ENCODE measurements around the gene HOXC9. TPM values are rescaled to one million over a fixed set of nuclear protein-coding genes. Genes with fewer than 3 reads are reported as not detected.

HOXC9 gene
- total RNA-seq, 1 experiment from 2014 or later: 9.6 TPM

DNA sequence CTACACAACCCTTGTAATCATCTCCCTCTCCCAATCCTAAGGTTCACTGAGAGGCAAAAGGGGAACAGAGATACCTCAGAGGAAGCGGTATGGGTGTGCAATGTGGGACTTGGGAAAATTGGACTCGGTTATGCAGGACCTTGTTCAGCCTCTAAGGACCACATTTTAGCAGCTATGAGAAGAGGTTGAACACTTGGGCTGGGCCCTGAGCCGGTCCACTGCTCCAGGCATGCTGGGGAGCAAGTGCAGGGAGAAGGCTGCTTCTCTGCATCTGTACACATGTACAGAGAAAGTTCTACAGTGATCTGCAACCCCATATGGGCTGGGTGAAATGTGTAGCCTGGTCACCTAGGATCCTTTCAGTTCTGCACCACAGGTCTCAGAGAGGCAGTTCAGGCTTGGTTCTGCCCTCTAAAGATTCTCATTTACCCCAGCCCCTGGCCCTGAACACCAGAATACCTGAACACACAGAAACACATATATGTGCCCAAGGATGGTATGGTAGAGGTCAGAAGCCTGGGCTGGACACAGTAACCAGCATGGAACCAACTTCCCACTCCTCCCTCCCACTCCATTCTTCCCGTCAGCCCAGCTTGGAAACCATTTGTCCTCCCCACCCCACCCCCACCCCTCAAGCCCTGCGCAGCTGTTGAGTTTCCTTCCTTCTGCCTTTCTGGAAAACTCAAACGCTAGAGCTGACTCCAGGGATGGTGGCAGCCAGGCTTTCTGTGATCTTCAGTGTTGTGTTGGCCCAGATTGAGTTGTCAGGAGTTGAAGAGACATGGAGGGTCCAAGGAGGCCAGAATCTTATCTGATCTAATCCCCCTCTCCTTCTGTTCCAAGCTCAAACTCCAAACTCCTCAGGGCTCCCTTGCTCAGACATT lies 43.3 kb downstream of the HOXC9 start:
- Histone ChIP-seq H3K27me3 (replicated peaks) (no peaks in the 10 kb centered on the region), H3K9me3 (replicated peaks) (no peaks in the 10 kb centered on the region), H3K27ac (no peak overlapping the region), H3K4me3 (no peak overlapping the region), H3K36me3 (0 out of 2 replicates have a peak, but pooled peaks cover 4% of the 10 kb centered on the region), H3K4me1 (replicated peaks) (no peaks in the 10 kb centered on the region)
- no peak for DNase-seq (ENCODE audit: low read depth in 1 of 2, low spot score in 2 of 2)

GRCh38 chr12:54044425-54045103 lies 44.6 kb downstream of the HOXC9 start:
- Histone ChIP-seq H3K27me3 (replicated peaks) (no peaks in the 10 kb centered on the region), H3K4me3 (no peak overlapping the region), H3K4me1 (replicated peaks) (peaks cover under 1% of the 10 kb centered on the region), H3K27ac (no peak overlapping the region), H3K36me3 (0 out of 2 replicates have a peak, but pooled peaks cover 4% of the 10 kb centered on the region), H3K9me3 (replicated peaks) (no peaks in the 10 kb centered on the region)
- no peak for DNase-seq (ENCODE audit: low read depth in 1 of 2, low spot score in 2 of 2)

GRCh38 chr12:54045401-54045800 lies 45.4 kb downstream of the HOXC9 start:
- H3K9me3 ChIP-seq (replicated peaks): no peaks in the 10 kb centered on the region
- H3K4me3 ChIP-seq: no peak overlapping the region
- H3K36me3 ChIP-seq: 0 out of 2 replicates have a peak, but pooled peaks cover 4% of the 10 kb centered on the region
- no peak for DNase-seq (ENCODE audit: low read depth in 1 of 2, low spot score in 2 of 2)
- no peaks in the 10 kb centered on the region for H3K27me3 ChIP-seq (replicated peaks)
- peaks cover 9% of the 10 kb centered on the region for H3K4me1 ChIP-seq (replicated peaks)
- H3K27ac ChIP-seq: no peak overlapping the region

- no peaks in the 10 kb centered on the region for H3K27me3 ChIP-seq (replicated peaks)
- H3K4me1 ChIP-seq (replicated peaks): peaks cover 11% of the 10 kb centered on the region
These were observed 46.0 kb downstream of the HOXC9 start for GRCh38 chr12:54045868-54046521.

DNA sequence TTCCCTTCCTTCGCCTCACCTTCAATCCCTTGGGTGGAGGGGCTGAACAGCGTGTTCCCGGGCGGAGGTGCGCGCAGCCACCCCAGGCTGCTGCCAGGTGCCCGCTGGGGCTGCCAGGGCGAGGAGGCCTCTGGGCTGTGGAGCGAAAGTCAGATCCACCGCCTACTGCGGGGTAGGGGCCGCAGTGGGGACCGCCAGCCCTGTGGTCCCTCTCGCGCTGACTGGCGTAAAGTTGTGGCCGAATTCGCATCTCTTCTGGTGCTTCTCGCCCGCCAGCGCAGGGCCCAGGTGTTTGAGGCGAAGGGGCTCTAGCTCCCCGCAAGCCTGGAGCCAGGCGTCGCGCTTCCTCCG lies 46.8 kb downstream of the HOXC9 start:
- Histone ChIP-seq H3K27me3 (replicated peaks) (no peaks in the 10 kb centered on the region), H3K4me3 (no peak overlapping the region), H3K36me3 (0 out of 2 replicates have a peak, but pooled peaks cover 4% of the 10 kb centered on the region), H3K27ac (no peak overlapping the region), H3K9me3 (replicated peaks) (no peaks in the 10 kb centered on the region), H3K4me1 (replicated peaks) (peaks cover 11% of the 10 kb centered on the region)
- no peak for DNase-seq (ENCODE audit: low read depth in 1 of 2, low spot score in 2 of 2)

More at GRCh38 chr12:54045868-54046521, 46.0 kb downstream of the HOXC9 start:
- Histone ChIP-seq H3K27ac (no peak overlapping the region), H3K36me3 (0 out of 2 replicates have a peak, but pooled peaks cover 4% of the 10 kb centered on the region), H3K9me3 (replicated peaks) (no peaks in the 10 kb centered on the region), H3K4me3 (no peak overlapping the region)
- no peak for DNase-seq (ENCODE audit: low read depth in 1 of 2, low spot score in 2 of 2)

DNA sequence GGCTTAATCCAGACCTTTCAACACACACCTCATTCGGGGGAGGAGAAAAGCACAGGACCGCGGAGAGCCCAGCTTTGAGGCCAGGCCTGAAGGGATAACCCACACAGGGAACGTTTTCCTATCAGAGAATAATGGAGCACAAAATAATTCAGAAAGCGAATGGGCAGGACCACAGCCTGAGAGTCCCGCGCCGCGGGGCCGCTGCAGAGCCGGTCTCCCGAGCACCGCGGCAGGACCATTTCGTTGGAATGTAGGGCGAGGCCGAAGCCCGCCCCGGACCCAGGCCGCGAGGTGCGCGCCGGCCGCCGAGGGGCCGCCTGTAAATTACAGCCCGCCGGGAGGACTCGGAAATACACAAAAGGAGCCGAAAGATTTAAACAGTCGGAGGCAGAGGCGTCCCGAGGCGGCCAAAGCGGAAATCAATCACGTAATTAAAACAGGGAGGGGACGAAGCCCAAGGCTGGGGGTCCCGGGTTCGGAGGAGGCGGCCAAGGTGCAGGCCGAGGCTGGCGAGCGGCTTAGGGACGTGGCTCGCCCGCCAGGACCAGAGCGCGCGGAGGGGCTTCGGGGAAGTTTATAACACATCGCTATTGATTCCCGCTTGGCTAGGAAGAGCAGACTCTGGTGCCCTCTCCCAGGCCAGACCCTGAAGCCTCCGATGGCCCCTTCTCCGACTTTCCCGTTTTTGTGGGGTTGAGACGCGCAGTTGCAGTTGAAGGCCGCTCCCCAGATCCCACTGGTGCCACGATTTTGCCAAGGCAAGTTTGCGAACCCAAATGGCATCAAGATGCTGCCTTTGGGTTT lies 47.4 kb downstream of the HOXC9 start:
- Histone ChIP-seq H3K4me1 (replicated peaks) (peaks cover 11% of the 10 kb centered on the region), H3K27me3 (replicated peaks) (no peaks in the 10 kb centered on the region), H3K27ac (no peak overlapping the region), H3K36me3 (0 out of 2 replicates have a peak, but pooled peaks cover 4% of the 10 kb centered on the region), H3K4me3 (no peak overlapping the region), H3K9me3 (replicated peaks) (no peaks in the 10 kb centered on the region)
- no peak for DNase-seq (ENCODE audit: low read depth in 1 of 2, low spot score in 2 of 2)

DNA sequence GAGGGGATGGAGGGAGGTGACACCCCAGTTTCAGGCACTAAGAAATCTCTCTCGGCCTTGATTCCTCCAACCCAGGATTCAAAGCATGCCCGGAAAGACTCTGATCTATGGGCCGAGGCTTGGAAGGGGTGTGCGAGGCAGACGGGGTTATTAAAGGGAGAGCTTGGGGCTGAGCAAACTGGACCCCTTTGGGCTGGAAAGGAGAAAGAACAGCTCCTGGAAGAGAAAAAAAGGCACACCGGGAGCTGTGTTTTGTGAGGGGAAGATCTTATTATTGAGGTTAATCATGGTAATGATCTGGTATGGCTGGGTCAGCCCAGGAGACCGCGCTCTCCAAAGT lies 48.0 kb downstream of the HOXC9 start:
- Histone ChIP-seq H3K36me3 (0 out of 2 replicates have a peak, but pooled peaks cover 4% of the 10 kb centered on the region), H3K27ac (no peak overlapping the region), H3K27me3 (replicated peaks) (no peaks in the 10 kb centered on the region)

GRCh38 chr12:54048406-54049093 lies 48.6 kb downstream of the HOXC9 start:
- Histone ChIP-seq H3K27ac (no peak overlapping the region), H3K9me3 (replicated peaks) (no peaks in the 10 kb centered on the region), H3K36me3 (0 out of 2 replicates have a peak, but pooled peaks cover 4% of the 10 kb centered on the region), H3K27me3 (replicated peaks) (no peaks in the 10 kb centered on the region), H3K4me1 (replicated peaks) (peaks cover 21% of the 10 kb centered on the region), H3K4me3 (no peak overlapping the region)
- DNase-seq (ENCODE audit: low read depth in 1 of 2, low spot score in 2 of 2): no peak

More for the DNA sequence above, 48.0 kb downstream of the HOXC9 start:
- DNase-seq (ENCODE audit: low read depth in 1 of 2, low spot score in 2 of 2): no peak
- peaks cover 17% of the 10 kb centered on the region for H3K4me1 ChIP-seq (replicated peaks)
- H3K4me3 ChIP-seq: no peak overlapping the region
- H3K9me3 ChIP-seq (replicated peaks): no peaks in the 10 kb centered on the region

DNA sequence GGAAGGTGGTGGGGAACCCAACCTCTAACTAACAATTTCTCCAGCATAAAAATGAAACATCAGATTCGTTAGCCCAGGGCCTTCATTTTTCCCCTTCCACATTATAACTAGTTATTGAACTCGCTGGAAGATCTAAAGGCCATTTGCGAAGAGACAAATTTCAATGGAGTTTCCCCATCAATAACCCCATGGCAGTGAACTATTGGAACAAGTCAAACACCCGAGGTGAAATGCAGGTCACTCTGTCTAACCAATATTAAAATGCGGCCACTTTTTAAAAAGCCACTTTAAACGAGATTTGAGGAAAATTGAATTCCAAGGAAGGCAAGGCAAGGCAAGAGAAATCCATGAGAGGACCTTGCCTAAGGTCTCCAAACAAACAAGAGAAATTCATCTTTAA lies 49.1 kb downstream of the HOXC9 start:
- no peaks in the 10 kb centered on the region for H3K9me3 ChIP-seq (replicated peaks)
- DNase-seq (ENCODE audit: low read depth in 1 of 2, low spot score in 2 of 2): no peak
- H3K4me3 ChIP-seq: no peak overlapping the region
- no peak overlapping the region for H3K27ac ChIP-seq
- 0 out of 2 replicates have a peak, but pooled peaks cover 4% of the 10 kb centered on the region for H3K36me3 ChIP-seq
- peaks cover 21% of the 10 kb centered on the region for H3K4me1 ChIP-seq (replicated peaks)
- H3K27me3 ChIP-seq (replicated peaks): no peaks in the 10 kb centered on the region

GRCh38 chr12:54050482-54050810 lies 50.5 kb downstream of the HOXC9 start:
- H3K36me3 ChIP-seq: peaks cover 9% of the 10 kb centered on the region; the same call in 1 of the 2 replicates
- no peak for DNase-seq (ENCODE audit: low read depth in 1 of 2, low spot score in 2 of 2)
- H3K4me3 ChIP-seq: peak overlapping the region; percentile 11; the same call in 1 of the 2 replicates
- peaks cover 21% of the 10 kb centered on the region for H3K4me1 ChIP-seq (replicated peaks)
- no peaks in the 10 kb centered on the region for H3K9me3 ChIP-seq (replicated peaks)
- peak overlapping the region; percentile 27 for H3K27ac ChIP-seq
- no peaks in the 10 kb centered on the region for H3K27me3 ChIP-seq (replicated peaks)

- Histone ChIP-seq H3K27ac (no peak overlapping the region), H3K27me3 (replicated peaks) (no peaks in the 10 kb centered on the region)
These were observed 51.3 kb downstream of the HOXC9 start for GRCh38 chr12:54051026-54051842.

DNA sequence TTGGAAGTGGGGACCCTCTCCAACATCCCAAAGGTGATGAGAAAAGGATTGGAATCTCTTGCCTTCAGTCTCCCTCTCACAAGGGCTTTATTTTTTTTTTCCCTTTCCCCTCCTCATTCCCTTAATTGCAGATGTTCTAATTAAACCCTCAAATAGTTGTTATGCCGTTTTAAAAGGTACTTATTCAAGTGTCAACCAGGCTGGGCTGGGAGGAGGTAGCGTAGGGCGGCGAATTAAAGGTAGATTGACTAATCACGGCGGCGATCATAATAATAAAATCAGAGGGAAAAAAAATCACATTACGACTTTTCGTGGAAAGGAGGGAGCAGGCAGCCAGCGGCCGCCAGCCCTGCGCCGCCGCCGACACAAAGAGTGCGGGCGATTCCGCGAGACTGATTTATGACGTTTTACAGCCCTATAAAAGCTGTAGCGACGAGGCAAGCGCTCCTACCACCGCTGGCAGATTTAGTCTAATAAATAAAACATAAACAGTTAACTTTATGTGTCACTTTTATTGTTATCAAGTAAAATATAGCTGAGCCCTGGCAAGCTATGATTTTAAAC lies 52.0 kb downstream of the HOXC9 start:
- Histone ChIP-seq H3K27ac (no peak overlapping the region), H3K4me1 (replicated peaks) (peaks cover 21% of the 10 kb centered on the region), H3K9me3 (replicated peaks) (no peaks in the 10 kb centered on the region), H3K36me3 (peaks cover 13% of the 10 kb centered on the region; the same call in 1 of the 2 replicates), H3K4me3 (no peak overlapping the region), H3K27me3 (replicated peaks) (no peaks in the 10 kb centered on the region)
- DNase-seq (ENCODE audit: low read depth in 1 of 2, low spot score in 2 of 2): no peak

More at GRCh38 chr12:54051026-54051842, 51.3 kb downstream of the HOXC9 start:
- Histone ChIP-seq H3K4me3 (no peak overlapping the region), H3K36me3 (peaks cover 10% of the 10 kb centered on the region; the same call in 1 of the 2 replicates), H3K9me3 (replicated peaks) (no peaks in the 10 kb centered on the region), H3K4me1 (replicated peaks) (peaks cover 21% of the 10 kb centered on the region)
- no peak for DNase-seq (ENCODE audit: low read depth in 1 of 2, low spot score in 2 of 2)

Data from SJSA1 (cell line).